ENCODE measurements around the gene GSTA3.
"Not testable (repeated sequence)": the region's sequence is repeated elsewhere in the genome, so short reads cannot be mapped to it uniquely, and the experiment has no call there.

The GSTA3 gene

DNA sequence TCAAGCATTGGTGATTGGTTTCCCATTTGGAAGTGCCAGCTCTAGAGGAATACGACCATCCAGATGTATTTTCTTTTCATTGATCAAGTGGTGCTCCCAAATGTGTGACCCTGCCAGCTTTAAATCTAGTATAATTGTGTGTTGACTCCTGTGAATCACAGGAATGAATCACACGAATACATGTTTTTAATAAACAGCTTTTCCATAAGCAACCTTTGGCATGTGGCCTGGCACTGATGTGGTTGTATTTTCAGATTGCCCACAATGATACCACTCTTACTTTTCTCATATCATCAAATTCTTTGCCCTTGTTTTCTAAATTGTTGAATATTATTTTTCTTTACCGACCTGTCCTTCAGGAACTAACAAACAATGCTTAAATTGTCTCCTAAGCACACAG, 367 bp downstream of the GSTA3 start:
- no peak for DNase-seq

DNA sequence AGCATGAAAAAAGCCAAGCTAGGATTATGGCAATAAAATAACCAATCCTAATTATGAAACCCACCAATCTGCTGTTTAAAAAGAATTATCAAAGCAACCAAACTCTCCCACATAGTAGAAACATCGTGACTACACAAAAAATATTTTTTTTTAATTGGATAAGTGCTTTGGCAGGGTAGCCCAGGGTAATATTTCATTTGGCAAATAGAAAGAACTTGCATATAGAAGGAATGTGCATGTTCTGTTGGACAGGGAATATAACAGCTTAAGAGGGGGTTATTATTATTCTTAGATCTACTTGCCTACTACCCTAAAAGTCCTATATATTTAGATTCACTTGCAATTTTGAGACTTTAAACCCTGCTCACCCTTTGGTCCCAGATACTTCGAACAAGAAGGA, 972 bp downstream of the GSTA3 start:
- no peak for DNase-seq

DNA sequence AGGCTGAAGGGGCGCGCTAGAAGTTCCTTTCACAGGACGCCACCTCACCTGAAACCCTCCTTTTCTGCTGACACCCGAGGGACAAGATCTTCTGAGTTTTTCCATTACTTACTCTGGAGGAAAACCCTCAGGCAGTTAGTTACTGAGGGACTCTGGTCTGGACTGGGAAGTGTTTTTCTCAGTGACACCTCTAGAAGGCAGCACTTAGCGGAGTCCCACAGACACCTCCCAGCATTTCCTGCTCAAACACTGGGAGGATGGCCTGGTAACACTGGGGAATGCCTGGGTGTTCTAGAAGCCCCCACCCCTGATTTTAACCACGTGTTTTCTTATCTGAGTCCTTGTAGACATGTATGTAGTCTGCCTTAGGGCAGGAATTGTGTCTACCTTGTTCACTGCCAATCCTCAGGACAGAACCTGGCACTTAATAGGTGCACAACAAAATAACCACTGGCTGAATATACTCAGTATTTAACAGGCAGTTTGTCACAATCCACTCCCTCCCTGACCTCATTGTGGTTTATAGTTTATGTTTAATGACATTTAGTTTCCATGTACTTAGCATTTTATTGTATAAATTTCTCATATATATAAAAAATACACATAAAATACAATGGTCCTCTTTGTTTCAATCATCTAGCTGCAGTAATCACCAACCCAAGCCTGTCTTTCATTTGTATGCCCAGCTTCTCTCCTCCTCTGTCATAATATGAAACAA, 4.8 kb downstream of the GSTA3 start:
- DNase-seq, result peak in 1 of 2 experiments; percentile 13

DNA sequence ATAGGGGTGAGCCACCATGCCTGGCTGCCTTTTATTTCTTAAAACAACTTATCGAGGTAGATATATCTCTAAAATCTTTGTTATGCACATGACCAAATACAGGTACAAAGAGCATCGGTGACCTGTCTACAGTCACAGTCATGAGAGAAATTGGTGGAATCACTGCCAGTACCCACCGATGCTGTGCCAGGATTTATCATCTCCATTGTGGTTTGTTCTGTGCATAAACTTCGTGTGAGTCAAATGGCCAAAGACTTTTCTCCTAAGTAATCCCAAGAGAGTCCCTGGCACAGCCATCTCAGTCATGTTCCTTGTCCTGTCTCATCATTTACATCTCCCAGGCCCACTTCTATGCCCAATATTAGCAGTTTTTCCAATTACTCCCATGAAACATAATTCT, 9.0 kb downstream of the GSTA3 start:
- DNase-seq, result no peak

DNA sequence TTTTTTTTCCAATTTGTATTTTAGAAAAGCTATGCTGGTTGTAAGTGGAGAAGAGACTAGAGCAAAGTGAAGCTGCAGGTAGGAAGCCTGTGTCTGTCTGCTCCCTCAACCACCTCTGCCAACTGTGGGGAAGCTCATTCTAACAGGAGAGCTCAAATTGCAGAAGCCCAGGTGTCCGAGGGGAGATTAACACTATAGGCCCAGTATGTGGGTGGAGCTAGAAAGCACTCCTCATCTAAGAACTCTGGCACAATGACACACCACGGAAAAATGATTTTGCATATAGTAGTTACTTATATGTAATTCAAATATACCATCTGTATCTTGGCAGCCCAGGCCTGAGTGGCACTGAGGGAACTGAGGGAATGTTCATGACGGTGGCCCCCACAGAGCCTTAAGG, 13.7 kb downstream of the GSTA3 start:
- DNase-seq, result not testable (repeated sequence)

DNA sequence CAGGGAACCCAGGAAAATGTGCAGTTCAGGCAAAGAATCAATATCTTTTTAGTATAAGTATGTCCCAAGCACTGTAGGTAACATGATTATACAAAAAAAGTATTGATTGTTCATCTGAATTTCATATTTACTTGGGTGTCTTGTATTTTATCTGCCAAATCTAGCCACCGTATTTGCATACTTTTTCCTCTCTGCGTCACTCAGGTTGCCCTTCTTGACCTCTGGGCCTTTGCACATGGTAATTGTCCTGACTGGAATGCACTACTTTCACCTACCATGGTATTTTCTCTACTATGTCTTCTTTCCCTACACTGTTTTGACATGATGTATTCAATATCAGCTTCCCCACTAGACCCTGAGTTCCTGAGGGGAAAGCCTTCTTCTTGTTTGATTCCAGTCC, 15.2 kb downstream of the GSTA3 start:
- no peak for DNase-seq

DNA sequence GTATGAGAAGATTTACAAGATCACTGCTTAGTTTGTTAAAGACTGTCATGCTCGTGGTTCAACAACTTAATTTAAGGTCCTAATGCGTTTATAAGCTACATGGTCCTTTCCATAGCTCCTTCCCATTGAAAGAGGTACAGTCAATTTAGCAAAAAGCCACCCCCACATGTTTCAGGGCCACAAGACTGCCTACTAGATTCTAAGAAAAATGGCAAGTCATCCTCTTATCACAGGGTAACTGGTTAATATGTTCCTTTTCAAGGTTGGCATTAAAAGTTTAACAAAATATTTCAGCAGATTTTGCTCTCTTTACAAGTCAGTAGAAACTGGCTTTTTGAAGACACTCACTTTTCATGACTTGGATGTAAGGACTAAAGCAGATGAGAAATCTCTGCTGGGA, 15.7 kb downstream of the GSTA3 start:
- DNase-seq, result no peak

DNA sequence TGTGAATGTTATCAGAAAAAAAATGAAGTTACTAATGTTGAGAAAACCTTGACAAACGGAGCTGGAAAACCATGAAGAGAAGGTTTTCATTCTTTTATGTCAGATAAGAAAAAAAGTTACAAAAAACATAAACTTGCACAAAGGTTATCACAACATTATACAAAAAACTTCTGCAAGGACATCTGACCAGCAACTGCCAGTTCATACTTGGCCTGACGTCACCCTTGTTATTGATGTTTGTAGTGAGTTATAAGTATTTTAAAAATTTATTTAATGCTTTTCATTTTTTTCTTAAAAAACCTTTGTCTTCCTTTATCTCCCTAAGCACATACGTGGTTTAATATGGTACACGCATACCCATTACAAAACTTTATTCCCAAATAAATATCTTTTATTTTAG, 16.3 kb downstream of the GSTA3 start:
- no peak for DNase-seq

DNA sequence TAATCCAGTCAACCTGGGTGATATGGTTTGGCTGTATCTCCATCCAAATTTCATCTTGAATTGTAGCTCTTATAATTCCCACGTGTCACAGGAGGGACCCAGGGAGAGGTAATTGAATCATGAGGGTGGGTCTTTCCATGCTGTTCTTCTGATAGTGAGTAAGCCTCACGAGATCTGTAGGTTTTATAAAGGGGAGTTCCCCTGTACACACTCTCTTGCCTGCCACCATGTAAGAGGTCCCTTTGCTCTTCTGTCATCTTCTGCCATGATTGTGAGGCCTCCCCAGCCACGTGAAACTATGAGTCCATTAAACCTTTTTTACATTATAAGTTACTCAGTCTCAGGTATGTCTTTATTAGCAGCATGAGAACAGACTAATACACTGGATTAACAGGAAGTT, 19.5 kb downstream of the GSTA3 start:
- no peak for DNase-seq

DNA sequence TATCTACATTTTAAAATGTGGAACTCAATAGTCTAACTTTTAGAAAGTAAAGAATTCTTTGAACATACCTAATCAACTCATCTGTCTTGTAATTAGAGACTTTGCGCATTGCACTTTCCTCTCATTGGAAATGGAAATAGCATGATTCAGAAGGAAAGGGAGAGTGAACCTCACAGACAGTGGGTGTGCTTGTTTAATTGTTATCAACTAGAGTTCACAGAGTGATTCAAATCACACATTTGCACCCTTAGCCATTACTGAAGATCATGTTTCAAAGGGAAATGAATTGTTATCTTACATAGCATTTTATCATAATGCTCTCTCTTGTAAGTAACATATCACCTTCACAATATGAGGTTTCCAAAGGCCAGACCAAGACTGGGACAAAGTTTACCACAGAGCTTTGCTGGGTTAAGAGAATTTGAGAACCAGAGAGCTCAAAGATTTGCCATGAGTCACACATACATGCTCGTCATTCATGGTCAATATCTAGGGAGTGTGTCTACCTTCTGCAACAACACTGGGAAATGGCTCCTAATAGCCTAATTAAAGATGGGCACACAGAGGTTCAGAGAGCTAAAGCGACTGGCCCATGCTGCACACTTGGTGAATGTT, 21.5 kb downstream of the GSTA3 start:
- no peak for DNase-seq

DNA sequence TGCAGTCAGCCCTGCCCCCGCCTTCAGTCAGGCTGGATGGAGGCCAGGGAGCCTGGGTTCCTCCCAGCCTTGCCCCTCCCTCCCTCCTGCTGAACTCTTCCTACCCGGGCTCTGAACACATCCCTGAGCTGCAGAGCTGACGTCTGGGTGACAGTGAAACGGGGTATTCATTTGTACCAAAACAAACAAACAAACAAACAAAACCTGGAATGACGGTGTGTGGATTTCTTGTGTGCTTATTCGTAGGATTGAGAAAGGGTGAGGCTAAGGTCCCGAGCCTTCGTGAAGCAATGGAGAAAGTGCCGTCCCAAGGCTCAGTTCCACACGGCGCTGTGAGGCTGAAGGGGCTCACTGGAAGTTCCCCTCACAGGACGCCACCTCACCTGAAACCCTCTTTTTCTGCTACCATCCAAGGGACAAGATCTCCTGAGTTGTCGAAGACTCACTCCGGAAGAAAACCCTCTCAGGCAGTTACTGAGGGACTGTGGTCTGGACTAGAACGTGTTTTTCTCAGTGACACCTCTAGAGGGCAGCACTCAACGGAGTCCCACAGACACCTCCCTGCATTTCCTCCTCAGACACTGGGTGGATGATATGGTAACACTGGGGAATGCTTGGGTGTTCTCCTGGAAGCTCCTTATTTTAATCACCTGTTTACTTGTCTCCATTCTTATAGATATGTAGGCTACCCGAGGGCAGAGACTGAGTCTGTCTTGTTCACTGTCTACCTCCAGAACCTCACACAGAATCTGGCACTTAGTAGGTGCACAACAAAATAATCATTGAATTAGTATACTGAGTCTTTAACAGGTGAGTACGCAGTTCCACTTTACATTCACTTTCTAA, 27.3 kb downstream of the GSTA3 start:
- peak; percentile 86 to 89 for DNase-seq

DNA sequence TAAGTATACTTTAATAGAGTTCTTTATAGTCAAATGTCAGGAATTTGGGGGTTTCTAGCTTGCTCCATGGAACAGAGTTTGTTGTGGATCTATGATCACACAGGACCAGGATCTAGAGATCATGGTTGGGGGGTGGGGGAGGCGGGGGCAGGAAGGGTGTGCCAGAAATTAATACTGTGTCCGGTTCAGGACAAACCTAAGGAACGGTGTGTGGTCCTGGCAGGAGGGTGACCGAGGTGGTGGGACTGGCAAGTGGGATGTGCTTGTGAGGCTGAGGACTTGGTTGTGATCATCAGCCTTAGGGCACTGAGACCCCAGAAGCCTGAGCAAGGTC, 27.9 kb downstream of the GSTA3 start:
- DNase-seq, result no peak

DNA sequence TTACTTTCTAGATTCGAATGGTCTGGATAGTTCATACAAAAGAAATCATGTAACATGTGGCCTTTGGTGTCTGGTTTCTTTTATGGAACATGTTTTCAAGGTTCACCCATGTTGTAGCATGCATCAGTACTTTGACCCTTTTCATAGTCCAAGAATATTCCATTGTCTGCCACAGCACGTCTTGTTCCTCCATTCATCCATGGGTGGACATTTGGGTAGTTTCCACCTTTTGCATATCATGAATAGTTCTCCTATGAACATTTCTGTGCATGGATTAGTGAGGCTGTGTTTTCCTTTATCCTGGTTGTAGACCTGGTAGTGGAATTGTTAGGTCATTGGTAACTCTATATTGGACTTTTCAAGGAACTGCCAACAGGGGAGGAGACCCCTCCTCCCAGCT, 31.7 kb downstream of the GSTA3 start:
- DNase-seq, result no peak

DNA sequence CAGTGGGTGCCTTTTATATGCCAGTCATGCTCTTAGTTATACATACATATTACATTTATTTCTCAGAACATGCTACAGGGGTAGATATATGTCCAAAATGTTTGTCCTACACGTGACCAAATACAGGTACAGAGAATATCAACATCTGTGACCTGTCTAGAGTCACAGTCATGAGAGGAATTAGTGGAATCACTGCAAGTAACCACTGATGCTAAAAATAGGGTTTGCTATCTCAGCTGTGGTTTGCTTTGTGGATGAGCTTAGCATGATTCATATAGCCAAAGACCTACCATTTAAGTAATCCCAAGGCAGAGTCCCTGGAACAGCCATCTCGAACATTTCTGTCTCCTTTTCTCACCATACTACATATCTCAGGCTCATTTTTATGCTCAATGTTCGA, 32.3 kb downstream of the GSTA3 start:
- no peak for DNase-seq

DNA sequence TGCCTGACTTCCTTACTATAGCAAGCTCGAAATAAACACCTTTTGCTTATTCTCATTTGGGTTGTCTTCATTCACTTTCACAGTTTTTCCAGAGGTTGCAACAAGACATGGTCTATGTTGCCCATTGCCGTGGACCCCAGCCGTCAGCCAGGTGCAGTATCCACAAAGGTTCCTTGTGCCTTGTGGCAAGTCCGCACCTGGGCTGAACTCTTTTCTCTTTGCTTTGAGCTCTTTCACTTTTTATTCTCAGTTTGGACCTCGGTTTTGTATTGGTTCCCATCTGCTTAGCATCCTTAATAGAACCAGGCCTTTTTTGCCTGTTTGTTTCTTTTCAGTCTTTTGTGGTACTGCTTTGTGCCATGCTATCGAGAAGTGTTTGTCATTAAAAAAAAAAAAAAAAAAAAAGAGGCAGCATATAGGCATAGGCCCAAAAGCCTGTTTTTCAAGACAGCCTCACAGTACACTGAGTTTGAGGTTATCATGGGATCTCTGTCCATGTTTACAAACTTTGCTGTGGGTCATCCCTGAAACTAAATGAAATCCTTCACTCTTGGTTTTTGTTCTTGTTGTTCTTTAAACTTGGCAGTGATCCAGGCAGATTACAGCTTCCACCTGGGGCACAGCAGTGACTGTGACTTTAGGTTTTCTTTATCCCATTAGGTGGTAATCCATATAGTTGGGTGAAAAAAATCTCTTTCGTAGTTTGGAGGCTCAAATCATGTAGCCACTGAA, 33.3 kb downstream of the GSTA3 start:
- DNase-seq, result no peak

DNA sequence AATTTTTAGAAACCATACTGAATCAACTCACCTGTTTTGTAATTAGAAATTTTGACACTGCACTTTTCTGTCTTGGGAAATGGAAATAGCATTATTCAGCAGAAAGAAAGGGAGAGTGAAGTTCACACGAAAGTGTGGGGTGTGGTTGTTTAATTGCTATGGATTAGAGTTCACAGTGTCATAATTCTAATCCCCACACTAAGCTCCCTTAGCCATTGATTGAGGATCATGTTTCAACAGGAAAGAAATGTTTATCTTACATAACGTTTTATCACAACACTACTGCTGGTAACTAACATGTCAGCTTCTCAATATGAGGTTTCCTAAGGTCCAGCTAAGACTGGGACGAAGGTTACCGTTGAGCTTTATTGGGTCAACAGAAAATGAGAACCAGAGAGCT, 37.5 kb downstream of the GSTA3 start:
- no peak for DNase-seq

DNA sequence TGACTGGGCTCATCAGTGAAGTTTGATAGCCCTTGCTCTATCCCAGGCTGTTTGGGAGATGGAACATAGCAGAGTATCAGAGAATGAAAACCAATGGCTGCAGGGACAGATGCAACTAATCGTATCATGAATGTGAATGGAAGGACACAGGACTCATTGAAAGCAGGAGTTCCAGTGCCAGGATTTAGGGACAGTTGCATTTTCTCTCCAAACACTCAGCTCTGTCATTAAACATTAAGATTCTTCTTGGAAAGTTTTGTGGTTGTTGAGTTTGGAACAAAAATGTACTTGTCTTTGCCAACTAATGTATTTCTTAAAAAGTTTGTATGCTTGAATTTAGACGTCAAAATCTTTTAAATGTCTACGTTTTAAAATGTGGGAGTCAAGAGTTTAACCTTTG, 37.9 kb downstream of the GSTA3 start:
- DNase-seq, result no peak

DNA sequence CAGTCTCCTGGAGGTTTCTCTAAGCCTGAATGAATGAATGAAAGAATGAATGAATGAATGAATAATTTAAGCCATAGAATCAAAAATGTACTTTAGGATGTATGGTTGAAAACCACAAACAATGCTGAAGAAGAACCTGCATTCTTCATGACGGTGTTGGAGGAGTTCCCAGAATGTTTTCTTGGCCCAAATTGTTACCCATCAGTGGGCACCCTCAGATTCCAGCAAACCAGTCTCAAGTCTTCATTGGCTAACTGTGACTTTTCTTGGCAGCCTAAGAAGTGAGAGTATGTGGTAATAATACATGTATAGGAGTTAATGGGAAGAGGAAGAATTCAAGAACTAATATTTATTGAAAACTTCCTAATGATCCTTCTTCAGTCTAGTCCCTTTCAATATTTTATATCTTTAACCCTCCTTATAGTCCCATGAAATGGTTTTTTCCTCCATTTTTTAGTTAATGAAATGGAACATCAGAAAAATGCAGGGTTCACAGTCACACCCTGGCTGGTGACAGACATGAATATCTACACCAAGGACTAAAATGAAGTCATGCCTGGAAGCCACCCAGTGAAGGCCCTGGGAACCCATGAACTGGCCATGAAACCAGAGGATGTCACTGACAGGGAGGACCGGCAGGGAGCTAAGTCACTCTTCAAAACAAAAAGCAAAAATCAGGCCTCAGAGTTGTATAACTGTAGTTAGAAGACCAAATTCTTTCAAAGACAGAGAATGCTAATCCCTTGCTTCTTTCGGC, 39.0 kb downstream of the GSTA3 start:
- DNase-seq, result not testable (repeated sequence)

DNA sequence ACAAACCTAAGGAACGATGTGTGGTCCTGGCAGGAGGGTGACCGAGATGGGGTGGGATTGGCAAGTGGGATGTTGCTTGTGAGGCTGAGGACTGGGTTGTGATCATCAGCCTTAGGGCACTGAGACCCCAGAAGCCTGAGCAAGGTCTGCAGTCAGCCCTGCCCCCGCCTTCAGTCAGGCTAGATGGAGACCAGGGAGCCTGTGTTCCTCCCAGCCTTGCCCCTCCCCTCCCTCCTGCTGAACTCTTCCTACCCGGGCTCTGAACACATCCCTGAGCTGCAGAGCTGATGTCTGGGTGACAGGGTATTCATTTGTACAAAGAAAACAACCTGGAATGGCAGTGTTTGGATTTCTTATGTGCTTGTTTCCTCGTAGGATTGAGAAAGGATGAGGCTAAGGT, 40.6 kb downstream of the GSTA3 start:
- DNase-seq, result not testable (repeated sequence)

DNA sequence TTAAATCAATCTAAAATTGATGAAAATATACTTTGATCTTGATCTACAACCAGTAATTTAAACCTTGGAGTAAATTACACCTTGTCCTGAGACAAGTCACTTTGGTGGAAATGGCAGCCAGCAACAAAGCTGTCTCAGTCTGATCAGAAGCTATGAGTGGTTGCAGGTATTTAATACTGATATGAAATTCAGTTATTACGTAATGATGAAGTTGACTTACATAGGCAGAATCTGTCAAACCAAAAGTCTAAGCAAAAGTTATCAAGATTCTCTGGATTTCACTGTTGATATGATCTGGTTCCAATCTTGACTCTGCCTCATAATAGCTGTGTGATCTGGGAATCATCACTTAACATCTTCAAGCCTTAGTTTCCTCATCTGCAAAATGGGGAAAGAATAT, 41.3 kb downstream of the GSTA3 start:
- no peak for DNase-seq

DNA sequence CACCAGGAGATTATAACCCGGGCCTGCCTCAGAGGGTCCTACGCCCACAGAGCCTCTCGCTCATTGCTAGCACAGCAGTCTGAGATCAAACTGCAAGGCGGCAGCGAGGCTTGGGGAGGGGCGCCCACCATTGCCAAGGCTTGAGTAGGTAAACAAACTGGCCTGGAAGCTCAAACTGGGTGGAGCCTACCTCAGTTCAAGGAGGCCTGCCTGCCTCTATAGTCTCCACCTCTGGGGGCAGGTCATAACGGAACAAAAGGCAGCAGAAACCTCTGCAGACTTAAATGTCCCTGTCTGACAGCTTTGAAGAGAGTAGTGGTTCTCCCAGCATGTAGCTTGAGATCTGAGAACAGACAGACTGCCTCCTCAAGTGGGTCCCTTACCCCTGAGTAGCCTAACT, 48.3 kb downstream of the GSTA3 start:
- DNase-seq, result not testable (repeated sequence)

DNA sequence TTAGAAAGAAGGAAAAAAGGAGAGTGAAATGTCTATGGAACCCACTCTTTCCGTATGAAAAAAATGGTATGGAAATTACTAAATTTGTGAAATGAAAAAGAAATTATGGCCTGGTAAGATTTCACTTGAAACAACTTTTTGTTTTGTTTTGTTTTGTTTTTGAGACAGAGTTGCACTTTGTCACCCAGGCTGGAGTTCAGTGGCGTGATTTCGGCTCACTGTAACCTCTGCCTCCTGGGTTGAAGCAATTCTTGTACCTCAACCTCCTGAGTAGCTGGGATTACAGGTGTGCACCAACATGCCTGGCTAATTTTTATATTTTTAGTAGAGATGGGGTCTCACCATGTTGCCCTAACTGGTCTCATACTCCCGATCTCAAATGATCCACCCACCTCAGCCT, 51.1 kb downstream of the GSTA3 start:
- DNase-seq, result no peak

DNA sequence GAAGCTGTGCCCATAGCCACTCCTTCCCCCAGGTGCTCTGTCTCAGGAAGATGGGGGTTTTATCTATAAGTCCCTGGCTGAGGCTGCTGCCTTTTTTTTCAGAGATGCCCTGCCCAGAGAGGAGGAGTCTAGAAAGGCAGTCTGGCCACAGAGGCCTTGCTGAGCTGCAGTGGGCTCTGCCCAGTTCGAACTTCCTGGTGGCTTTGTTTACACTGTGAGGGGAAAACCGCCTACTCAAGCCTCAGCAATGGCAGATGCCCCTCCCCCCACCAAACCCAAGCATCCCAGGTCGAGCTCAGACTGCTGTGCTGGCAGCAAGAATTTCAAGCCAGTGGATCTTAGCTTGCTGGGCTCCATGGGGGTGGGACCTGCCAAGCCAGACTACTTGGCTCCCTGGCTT, 53.4 kb downstream of the GSTA3 start:
- DNase-seq, result not testable (repeated sequence)

Measured in Kasumi-1 (cell line).